HEK293T (cell line): Measurements from ENCODE around the gene AOAH.

Experiments
- BHLHE40 ChIP-seq: fragments of 450-650 bp; IDR thresholded peaks from 2 replicates; pipeline ENCODE4 v1.6.1; 2016; ENCODE audit warnings: mild to moderate bottlenecking, moderate library complexity, borderline replicate concordance
- CTBP1 ChIP-seq: fragments of 450-650 bp; IDR thresholded peaks from 2 replicates; pipeline ENCODE4 v1.6.1; 2016; ENCODE audit warnings: borderline replicate concordance
- ELF4 ChIP-seq: fragments of 450-650 bp; IDR thresholded peaks from 2 replicates; pipeline ENCODE4 v1.6.1; 2017; ENCODE audit warnings: antibody characterized with exemption
- FOXK2 ChIP-seq: fragments of 450-650 bp; IDR thresholded peaks from 2 replicates; pipeline ENCODE4 v1.6.1; 2016; ENCODE audit warnings: mild to moderate bottlenecking
- FOXM1 ChIP-seq: fragments of 450-650 bp; IDR thresholded peaks from 2 replicates; pipeline ENCODE4 v1.6.1; 2017; ENCODE audit warnings: mild to moderate bottlenecking, borderline replicate concordance
- NFRKB ChIP-seq: fragments of 450-650 bp; IDR thresholded peaks from 2 replicates; pipeline ENCODE4 v1.6.1; 2016; ENCODE audit warnings: mild to moderate bottlenecking, moderate library complexity
- PKNOX1 ChIP-seq: fragments of 450-650 bp; IDR thresholded peaks from 2 replicates; pipeline ENCODE4 v1.6.1; 2016
- SP1 ChIP-seq: fragments of 450-650 bp; IDR thresholded peaks from 2 replicates; pipeline ENCODE4 v1.6.1; 2017
- TARDBP ChIP-seq: fragments of 450-650 bp; IDR thresholded peaks from 2 replicates; pipeline ENCODE4 v1.6.1; 2016

GRCh38 chr7:36473454-36474282 lies 250.6 kb downstream of the AOAH start:
- no peak for TF ChIP-seq FOXM1
- no peak for TF ChIP-seq PKNOX1
- no peak for TF ChIP-seq NFRKB
- no peak for TF ChIP-seq TARDBP
- no peak for TF ChIP-seq FOXK2
- no peak for TF ChIP-seq SP1
- no peak for TF ChIP-seq ELF4
- no peak for TF ChIP-seq CTBP1
- TF ChIP-seq BHLHE40 = no peak
